ENCODE measurements around the gene FMO4. TPM values are rescaled to one million over a fixed set of nuclear protein-coding genes. Genes with fewer than 3 reads are reported as not detected.
A peak's percentile ranks its signal among the peaks of the same experiment; 100 is the strongest.
"Not testable (repeated sequence)": the region's sequence is repeated elsewhere in the genome, so short reads cannot be mapped to it uniquely, and the experiment has no call there.

The FMO4 gene
- total and polyA plus RNA-seq, 2 experiments from 2014 or later = 1.4 to 1.7 TPM

GRCh38 chr1:171286032-171286705 lies 27.8 kb upstream of the FMO4 start:
- DNase-seq = peak; percentile 50
- H3K36me3 ChIP-seq (ENCODE audit: low read depth) = no peaks in the 10 kb centered on the region
- no peaks in the 10 kb centered on the region for H3K9me2 ChIP-seq (ENCODE audit: insufficient read depth)
- no peak overlapping the region for H3K27ac ChIP-seq
- WGBS, 2 experiments (ENCODE audit: low coverage in 1 of 2, low lambda C conversion rate in 2 of 2, missing lambda C conversion rate in 2 of 2) = 26 to 36% methylated on average over 4 of the region's 4 CpGs
- no peak overlapping the region for H2AFZ ChIP-seq
- no peak overlapping the region for H3K4me2 ChIP-seq (ENCODE audit: unreplicated experiment)
- H3K9ac ChIP-seq = no peak overlapping the region
- H3K79me2 ChIP-seq (ENCODE audit: insufficient read depth) = no peaks in the 10 kb centered on the region
- 0 out of 2 replicates have a peak, but pooled peaks cover 4% of the 10 kb centered on the region for H3K27me3 ChIP-seq (replicated peaks; ENCODE audit: insufficient read depth)
- TF ChIP-seq EZH2phosphoT487 (IDR thresholded peaks at IDR 0.05; ENCODE audit: insufficient read depth, low read depth) (no peak), EZH2 (IDR thresholded peaks at IDR 0.05; ENCODE audit: insufficient read depth, poor library complexity, severe bottlenecking) (no peak)
- no peaks in the 10 kb centered on the region for H3F3A ChIP-seq (ENCODE audit: insufficient read depth)
- no peaks in the 10 kb centered on the region for H4K20me1 ChIP-seq (ENCODE audit: insufficient read depth)
- H3K4me3 ChIP-seq = no peak overlapping the region
- H3K9me3 ChIP-seq (ENCODE audit: low read depth) = no peaks in the 10 kb centered on the region
- in situ Hi-C loops (cut with MboI) = no loop called here
- no peaks in the 10 kb centered on the region for H3K4me1 ChIP-seq (ENCODE audit: insufficient read depth)

DNA sequence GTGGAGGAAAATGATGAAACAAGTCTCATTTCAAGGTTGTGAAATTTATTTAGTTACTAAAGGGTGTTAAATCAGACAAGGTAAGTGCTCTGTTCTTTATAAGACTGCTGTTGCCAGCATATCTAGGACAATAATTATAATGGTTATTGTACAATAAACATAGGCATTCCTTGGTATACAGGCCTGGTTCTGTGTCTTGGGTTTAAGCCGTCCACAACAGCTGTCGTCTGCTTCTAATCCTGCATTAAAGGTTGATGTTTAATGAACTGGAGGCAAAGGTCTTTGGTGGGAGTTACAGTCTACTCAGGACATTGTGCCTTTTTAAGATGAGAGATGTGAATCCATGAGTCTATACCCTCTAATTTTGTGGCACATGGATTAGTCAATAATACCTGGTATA lies 23.4 kb upstream of the FMO4 start:
- H4K20me1 ChIP-seq (ENCODE audit: insufficient read depth) = no peaks in the 10 kb centered on the region
- H3K27ac ChIP-seq = no peak overlapping the region
- DNase-seq = no peak
- no peak overlapping the region for H2AFZ ChIP-seq
- 0 out of 2 replicates have a peak, but pooled peaks cover 2% of the 10 kb centered on the region for H3K27me3 ChIP-seq (replicated peaks; ENCODE audit: insufficient read depth)
- no peak for TF ChIP-seq EZH2phosphoT487 (IDR thresholded peaks at IDR 0.05; ENCODE audit: insufficient read depth, low read depth)
- TF ChIP-seq EZH2 (IDR thresholded peaks at IDR 0.05; ENCODE audit: insufficient read depth, poor library complexity, severe bottlenecking) = no peak
- no peaks in the 10 kb centered on the region for H3K36me3 ChIP-seq (ENCODE audit: low read depth)
- H3K9me3 ChIP-seq (ENCODE audit: low read depth) = no peaks in the 10 kb centered on the region
- no peak overlapping the region for H3K4me3 ChIP-seq
- 90 to 95% methylated on average over 2 of the region's 2 CpGs for WGBS, 2 experiments (ENCODE audit: low coverage in 1 of 2, low lambda C conversion rate in 2 of 2, missing lambda C conversion rate in 2 of 2)
- H3K9ac ChIP-seq = no peak overlapping the region
- in situ Hi-C loops (cut with MboI) = no loop called here
- no peak overlapping the region for H3K4me2 ChIP-seq (ENCODE audit: unreplicated experiment)
- H3F3A ChIP-seq (ENCODE audit: insufficient read depth) = no peaks in the 10 kb centered on the region
- no peaks in the 10 kb centered on the region for H3K79me2 ChIP-seq (ENCODE audit: insufficient read depth)
- peaks cover 15% of the 10 kb centered on the region for H3K4me1 ChIP-seq (ENCODE audit: insufficient read depth)
- H3K9me2 ChIP-seq (ENCODE audit: insufficient read depth) = no peaks in the 10 kb centered on the region

GRCh38 chr1:171292799-171293198 lies 21.2 kb upstream of the FMO4 start:
- Histone ChIP-seq H3K4me1 (ENCODE audit: insufficient read depth) (peaks cover 15% of the 10 kb centered on the region), H4K20me1 (ENCODE audit: insufficient read depth) (no peaks in the 10 kb centered on the region), H3K36me3 (ENCODE audit: low read depth) (no peaks in the 10 kb centered on the region), H3K27ac (no peak overlapping the region), H3K9me2 (ENCODE audit: insufficient read depth) (no peaks in the 10 kb centered on the region), H3K9ac (no peak overlapping the region), H3K27me3 (replicated peaks; ENCODE audit: insufficient read depth) (no peaks in the 10 kb centered on the region), H3K4me3 (no peak overlapping the region), H3K9me3 (ENCODE audit: low read depth) (no peaks in the 10 kb centered on the region), H3K4me2 (ENCODE audit: unreplicated experiment) (no peak overlapping the region), H3K79me2 (ENCODE audit: insufficient read depth) (no peaks in the 10 kb centered on the region), H3F3A (ENCODE audit: insufficient read depth) (no peaks in the 10 kb centered on the region), H2AFZ (no peak overlapping the region)
- 0% methylated on average over 1 of the region's 1 CpG for WGBS, 2 experiments (ENCODE audit: low coverage in 1 of 2, low lambda C conversion rate in 2 of 2, missing lambda C conversion rate in 2 of 2)
- TF ChIP-seq EZH2phosphoT487 (IDR thresholded peaks at IDR 0.05; ENCODE audit: insufficient read depth, low read depth) (no peak), EZH2 (IDR thresholded peaks at IDR 0.05; ENCODE audit: insufficient read depth, poor library complexity, severe bottlenecking) (no peak)
- in situ Hi-C loops (cut with MboI) = no loop called here
- DNase-seq = peak; percentile 45

GRCh38 chr1:171295383-171295782 lies 18.6 kb upstream of the FMO4 start:
- peaks cover 15% of the 10 kb centered on the region for H3K4me1 ChIP-seq (ENCODE audit: insufficient read depth)
- H3K4me3 ChIP-seq; H3K79me2 ChIP-seq (ENCODE audit: insufficient read depth); H3K9ac ChIP-seq; H2AFZ ChIP-seq; H3K36me3 ChIP-seq (ENCODE audit: low read depth); H3K27me3 ChIP-seq (replicated peaks; ENCODE audit: insufficient read depth); in situ Hi-C loops (cut with MboI); H4K20me1 ChIP-seq (ENCODE audit: insufficient read depth); H3F3A ChIP-seq (ENCODE audit: insufficient read depth); H3K9me2 ChIP-seq (ENCODE audit: insufficient read depth); H3K9me3 ChIP-seq (ENCODE audit: low read depth): not testable (repeated sequence)
- peak overlapping the region; percentile 43 for H3K4me2 ChIP-seq (ENCODE audit: unreplicated experiment)
- DNase-seq = peak; percentile 46
- H3K27ac ChIP-seq = peak overlapping the region; percentile 26
- 1 to 3% methylated on average over 7 of the region's 7 CpGs for WGBS, 2 experiments (ENCODE audit: low coverage in 1 of 2, low lambda C conversion rate in 2 of 2, missing lambda C conversion rate in 2 of 2)

DNA sequence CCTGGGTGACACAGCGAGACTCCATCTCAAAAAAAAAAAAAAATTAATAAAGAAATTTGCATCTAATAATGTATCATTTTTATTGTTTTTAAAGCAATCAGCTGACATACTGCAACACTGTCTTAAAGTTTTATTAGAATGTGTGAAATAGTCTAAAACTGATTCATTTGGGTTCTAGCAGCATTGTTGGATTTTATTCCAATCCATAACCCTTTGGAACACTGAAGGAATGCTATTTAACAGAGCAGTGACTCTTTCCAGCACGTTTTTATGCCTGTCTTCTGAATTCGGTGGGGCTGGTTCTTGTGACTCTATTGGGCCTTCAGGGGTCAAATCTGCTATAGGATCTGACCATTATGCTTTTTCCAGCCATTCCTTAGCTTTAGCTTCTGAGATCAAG lies 18.2 kb upstream of the FMO4 start:
- Histone ChIP-seq H3K79me2 (ENCODE audit: insufficient read depth) (no peaks in the 10 kb centered on the region), H3K9me2 (ENCODE audit: insufficient read depth) (no peaks in the 10 kb centered on the region), H3K4me1 (ENCODE audit: insufficient read depth) (peaks cover 15% of the 10 kb centered on the region), H4K20me1 (ENCODE audit: insufficient read depth) (no peaks in the 10 kb centered on the region), H3K4me3 (no peak overlapping the region), H3K9ac (no peak overlapping the region), H3K36me3 (ENCODE audit: low read depth) (no peaks in the 10 kb centered on the region), H3K27ac (peak overlapping the region; percentile 26), H3F3A (ENCODE audit: insufficient read depth) (no peaks in the 10 kb centered on the region), H3K27me3 (replicated peaks; ENCODE audit: insufficient read depth) (no peaks in the 10 kb centered on the region), H2AFZ (no peak overlapping the region), H3K9me3 (ENCODE audit: low read depth) (no peaks in the 10 kb centered on the region), H3K4me2 (ENCODE audit: unreplicated experiment) (peak overlapping the region; percentile 43)
- no peak for TF ChIP-seq EZH2 (IDR thresholded peaks at IDR 0.05; ENCODE audit: insufficient read depth, poor library complexity, severe bottlenecking)
- no peak for TF ChIP-seq EZH2phosphoT487 (IDR thresholded peaks at IDR 0.05; ENCODE audit: insufficient read depth, low read depth)
- 4 to 6% methylated on average over 3 of the region's 3 CpGs for WGBS, 2 experiments (ENCODE audit: low coverage in 1 of 2, low lambda C conversion rate in 2 of 2, missing lambda C conversion rate in 2 of 2)
- DNase-seq = peak; percentile 29
- in situ Hi-C loops (cut with MboI) = no loop called here
